Measurements from ENCODE around the gene TMEM101. TPM values are rescaled to one million over a fixed set of nuclear protein-coding genes. Genes with fewer than 3 reads are reported as not detected.

The TMEM101 gene
- polyA plus RNA-seq, 1 donor (not counting 4 experiments of a cell fraction or from before 2014, with no cell fraction given): 20.1 TPM

GRCh38 chr17:44043272-44043696, 28.5 kb upstream of the TMEM101 start:
- Histone ChIP-seq H3K36me3 (ENCODE audit: control insufficient read depth in 2 of 2, extremely low read depth in 1 of 2, insufficient read depth in 2 of 2, low read length in 2 of 2) (peaks cover 3 to 4% of the 10 kb centered on the region in 2 experiments), H2AFZ (ENCODE audit: control insufficient read depth, low read length) (no peak overlapping the region), H3K27ac (ENCODE audit: control insufficient read depth, insufficient read depth, low read length) (no peak overlapping the region), H3K9me1 (ENCODE audit: control insufficient read depth, extremely low read depth, insufficient read depth, low read length) (peaks cover 2% of the 10 kb centered on the region), H3K9me3 (ENCODE audit: control insufficient read depth, low read depth, low read length) (no peaks in the 10 kb centered on the region), H4K20me1 (ENCODE audit: control insufficient read depth, extremely low read depth, insufficient read depth, low read length) (peaks cover 8% of the 10 kb centered on the region), H3K4me2 (ENCODE audit: control insufficient read depth, extremely low read depth, insufficient read depth, low read depth, low read length) (no peak overlapping the region), H3K4me3 (ENCODE audit: control insufficient read depth in 2 of 3, extremely low read depth in 1 of 3, insufficient read depth in 2 of 3, low read depth in 1 of 3, low read length in 3 of 3) (no peak overlapping the region), H3K9ac (ENCODE audit: control insufficient read depth, extremely low read depth, insufficient read depth, low read length) (no peak overlapping the region), H3K79me2 (ENCODE audit: control insufficient read depth, insufficient read depth, low read length) (peaks cover 60% of the 10 kb centered on the region), H3K4me1 (ENCODE audit: control insufficient read depth, extremely low read depth, insufficient read depth, low read length) (peaks cover 30% of the 10 kb centered on the region), H3K27me3 (ENCODE audit: control insufficient read depth, extremely low read depth, insufficient read depth, low read length) (no peaks in the 10 kb centered on the region)
- TF ChIP-seq EZH2 (IDR thresholded peaks at IDR 0.05; ENCODE audit: low read length) (no peak), CTCF (optimal IDR thresholded peaks at IDR 0.05 in 1 of 3, IDR thresholded peaks at IDR 0.05 in 1 of 3, conservative IDR thresholded peaks at IDR 0.05 in 1 of 3; ENCODE audit: extremely low read depth in 1 of 3, insufficient read depth in 2 of 3, low read length in 3 of 3) (no peak)
- FAIRE-seq: no peak
- dilution Hi-C loops (cut with MboI; ENCODE audit: extremely low pct_ligation_motif_present, low sequenced_read_pairs): no loop called here
- DNase-seq (ENCODE audit: low read depth, low spot score): no peak

GRCh38 chr17:44039829-44040635, 25.3 kb upstream of the TMEM101 start:
- H3K4me1 ChIP-seq (ENCODE audit: control insufficient read depth, extremely low read depth, insufficient read depth, low read length): peaks cover 30% of the 10 kb centered on the region
- no peak overlapping the region for H3K9ac ChIP-seq (ENCODE audit: control insufficient read depth, extremely low read depth, insufficient read depth, low read length)
- H3K9me1 ChIP-seq (ENCODE audit: control insufficient read depth, extremely low read depth, insufficient read depth, low read length): peaks cover 2% of the 10 kb centered on the region
- H2AFZ ChIP-seq (ENCODE audit: control insufficient read depth, low read length): no peak overlapping the region
- peak overlapping the region; percentile 38 for H3K27ac ChIP-seq (ENCODE audit: control insufficient read depth, insufficient read depth, low read length)
- H3K79me2 ChIP-seq (ENCODE audit: control insufficient read depth, insufficient read depth, low read length): peaks cover 47% of the 10 kb centered on the region
- peak overlapping the region; percentile 58 for H3K4me2 ChIP-seq (ENCODE audit: control insufficient read depth, extremely low read depth, insufficient read depth, low read depth, low read length)
- peak overlapping the region in 2 of 3 experiments; percentile 9 to 37 for H3K4me3 ChIP-seq (ENCODE audit: control insufficient read depth in 2 of 3, extremely low read depth in 1 of 3, insufficient read depth in 2 of 3, low read depth in 1 of 3, low read length in 3 of 3)
- peak; percentile 81 for FAIRE-seq
- peaks cover 9 to 15% of the 10 kb centered on the region in 2 experiments for H3K36me3 ChIP-seq (ENCODE audit: control insufficient read depth in 2 of 2, extremely low read depth in 1 of 2, insufficient read depth in 2 of 2, low read length in 2 of 2)
- TF ChIP-seq CTCF (optimal IDR thresholded peaks at IDR 0.05 in 1 of 3, IDR thresholded peaks at IDR 0.05 in 1 of 3, conservative IDR thresholded peaks at IDR 0.05 in 1 of 3; ENCODE audit: extremely low read depth in 1 of 3, insufficient read depth in 2 of 3, low read length in 3 of 3) (no peak), EZH2 (IDR thresholded peaks at IDR 0.05; ENCODE audit: low read length) (no peak)
- no peaks in the 10 kb centered on the region for H3K9me3 ChIP-seq (ENCODE audit: control insufficient read depth, low read depth, low read length)
- DNase-seq (ENCODE audit: low read depth, low spot score): no peak
- H3K27me3 ChIP-seq (ENCODE audit: control insufficient read depth, extremely low read depth, insufficient read depth, low read length): no peaks in the 10 kb centered on the region
- dilution Hi-C loops (cut with MboI; ENCODE audit: extremely low pct_ligation_motif_present, low sequenced_read_pairs): no loop called here
- peaks cover 8% of the 10 kb centered on the region for H4K20me1 ChIP-seq (ENCODE audit: control insufficient read depth, extremely low read depth, insufficient read depth, low read length)
